Measurements from ENCODE around the gene NT5DC1. TPM values are rescaled to one million over a fixed set of nuclear protein-coding genes. Genes with fewer than 3 reads are reported as not detected.

Gene NT5DC1
- total RNA-seq, 4 donors from 2014 or later = 7.0 to 15.4 (median 12.0) TPM

- no peaks in the 10 kb centered on the region for H3K27me3 ChIP-seq
- intact Hi-C loops (cut with DNase I; ENCODE audit: low total_unique reads) = no loop called here
- no peak overlapping the region for H3K27ac ChIP-seq
- no peaks in the 10 kb centered on the region for H3K36me3 ChIP-seq
- H3K9me3 ChIP-seq = no peaks in the 10 kb centered on the region
- ATAC-seq (peak in 1 of 2 donors; percentile 61), DNase-seq (peak; percentile 31 to 56)
- peaks cover 0 to 5% of the 10 kb centered on the region in 2 donors for H3K4me1 ChIP-seq
- H3K4me3 ChIP-seq = no peak overlapping the region
- TF ChIP-seq POLR2A (IDR thresholded peaks at IDR 0.05) (no peak), CTCF (IDR thresholded peaks at IDR 0.05 in 4 of 5, conservative IDR thresholded peaks at IDR 0.05 in 1 of 5) (no peak)
- in situ Hi-C loops (cut with MboI; ENCODE audit: low sequenced_read_pairs in 4 of 4) = no loop called here
Measured at GRCh38 chr6:116229287-116229913, 128.7 kb downstream of the NT5DC1 start.

- TF ChIP-seq POLR2A (IDR thresholded peaks at IDR 0.05) (no peak), CTCF (IDR thresholded peaks at IDR 0.05 in 4 of 5, conservative IDR thresholded peaks at IDR 0.05 in 1 of 5) (no peak)
- in situ Hi-C loops (cut with MboI; ENCODE audit: low sequenced_read_pairs in 4 of 4) = no loop called here
Measured at GRCh38 chr6:116234689-116235088, 134.0 kb downstream of the NT5DC1 start.

GRCh38 chr6:116238083-116238482 is 137.4 kb downstream of the NT5DC1 start:
- H3K36me3 ChIP-seq = peaks cover 0 to 18% of the 10 kb centered on the region in 2 donors

More at GRCh38 chr6:116234689-116235088, 134.0 kb downstream of the NT5DC1 start:
- no peak overlapping the region for H3K27ac ChIP-seq
- peaks cover 0 to 5% of the 10 kb centered on the region in 2 donors for H3K4me1 ChIP-seq
- H3K9me3 ChIP-seq = no peaks in the 10 kb centered on the region
- H3K4me3 ChIP-seq = no peak overlapping the region
- H3K27me3 ChIP-seq = no peaks in the 10 kb centered on the region
- DNase-seq (no peak), ATAC-seq (no peak)
- intact Hi-C loops (cut with DNase I; ENCODE audit: low total_unique reads) = no loop called here
- H3K36me3 ChIP-seq = peaks cover 0 to 18% of the 10 kb centered on the region in 2 donors

GRCh38 chr6:116239256-116239655 is 138.6 kb downstream of the NT5DC1 start:
- Histone ChIP-seq H3K9me3 (no peaks in the 10 kb centered on the region), H3K27me3 (no peaks in the 10 kb centered on the region), H3K27ac (no peak overlapping the region), H3K4me1 (no peaks in the 10 kb centered on the region), H3K4me3 (no peak overlapping the region), H3K36me3 (peaks cover 0 to 28% of the 10 kb centered on the region in 2 donors)
- ATAC-seq = no peak
- in situ Hi-C loops (cut with MboI; ENCODE audit: low sequenced_read_pairs in 4 of 4) = no loop called here
- TF ChIP-seq CTCF (IDR thresholded peaks at IDR 0.05 in 4 of 5, conservative IDR thresholded peaks at IDR 0.05 in 1 of 5) (no peak), POLR2A (IDR thresholded peaks at IDR 0.05) (no peak)
- no peak for DNase-seq
- intact Hi-C loops (cut with DNase I; ENCODE audit: low total_unique reads) = no loop called here

More at GRCh38 chr6:116238083-116238482, 137.4 kb downstream of the NT5DC1 start:
- TF ChIP-seq CTCF (IDR thresholded peaks at IDR 0.05 in 4 of 5, conservative IDR thresholded peaks at IDR 0.05 in 1 of 5) = no peak
- no peak for TF ChIP-seq POLR2A (IDR thresholded peaks at IDR 0.05)
- no peak overlapping the region for H3K27ac ChIP-seq
- H3K4me1 ChIP-seq = peaks cover 0 to 5% of the 10 kb centered on the region in 2 donors
- no peaks in the 10 kb centered on the region for H3K9me3 ChIP-seq
- no peak overlapping the region for H3K4me3 ChIP-seq
- in situ Hi-C loops (cut with MboI; ENCODE audit: low sequenced_read_pairs in 4 of 4) (no loop called here), intact Hi-C loops (cut with DNase I; ENCODE audit: low total_unique reads) (no loop called here)
- no peaks in the 10 kb centered on the region for H3K27me3 ChIP-seq
- ATAC-seq (no peak), DNase-seq (no peak)
